Naive thymus-derived CD4-positive, alpha-beta T cell (primary cell): ENCODE measurements around the gene CSRNP3. TPM values are rescaled to one million over a fixed set of nuclear protein-coding genes. Genes with fewer than 3 reads are reported as not detected.

ENCODE experiments used
- ATAC-seq: fragments of 150-1000 bp; cut with Tn5 transposase; 2 replicates; pipeline ENCODE4 v1.10.0; 2021; ENCODE audit warnings: mild to moderate bottlenecking, moderate library complexity
- CTCF ChIA-PET: fragments of 350-600 bp; sonication (Branson Sonifier 250); formaldehyde crosslinking; loops from one replicate; lab custom pipeline; 2021; ENCODE audit warnings: antibody characterized with exemption; lab: Charles Lee
- POLR2A ChIA-PET: fragments of 350-600 bp; sonication (Branson Sonifier 250); formaldehyde crosslinking; loops from one replicate; lab custom pipeline; 2021; ENCODE audit warnings: antibody characterized with exemption, inconsistent platforms; lab: Charles Lee
- DNase-seq, 9 donors: peaks; one replicate each; pipeline versions ENCODE4 v3.0.0 to v3.0.0-alpha.2; 2020 to 2022; ENCODE audit warnings: mixed read lengths in 1 of 9
- H3K27ac ChIP-seq: one replicate; pipeline ENCODE4 v1.7.0; 2013; ENCODE audit warnings: mild to moderate bottlenecking, low read depth, low read length, moderate library complexity
- H3K27me3 ChIP-seq, 2 donors: one replicate each; pipeline ENCODE4 v1.7.0; 2013; ENCODE audit warnings: low read length in 2 of 2, mild to moderate bottlenecking in 2 of 2, moderate library complexity in 2 of 2; ENCODE audit not compliant: control insufficient read depth in 2 of 2, insufficient read depth in 2 of 2
- H3K36me3 ChIP-seq, 3 experiments: 1 replicate in 2 of 3; 2 replicates in 1 of 3; pipeline ENCODE4 v1.7.0; 2013; ENCODE audit warnings: low read length in 3 of 3, mild to moderate bottlenecking in 3 of 3, moderate library complexity in 1 of 3; ENCODE audit not compliant: insufficient read depth in 3 of 3, control insufficient read depth in 2 of 3
- H3K4me1 ChIP-seq, 2 donors: one replicate each; pipeline ENCODE4 v1.7.0; 2013; ENCODE audit warnings: low read length in 2 of 2, mild to moderate bottlenecking in 2 of 2, moderate library complexity in 1 of 2; ENCODE audit not compliant: control insufficient read depth in 2 of 2, insufficient read depth in 2 of 2
- H3K4me3 ChIP-seq: 2 replicates; pipeline ENCODE4 v1.7.0; 2013; ENCODE audit warnings: mild to moderate bottlenecking, low read length
- H3K9me3 ChIP-seq, 3 experiments: 1 replicate in 2 of 3; 2 replicates in 1 of 3; pipeline ENCODE4 v1.7.0; 2013; ENCODE audit warnings: low read length in 3 of 3; ENCODE audit not compliant: control insufficient read depth in 2 of 3
- H3K27ac Mint-ChIP-seq, 9 donors: one replicate each; pipeline ENCODE4 v1.8.0; 2020 to 2022; ENCODE audit warnings: mixed read lengths in 9 of 9, mild to moderate bottlenecking in 8 of 9, moderate library complexity in 5 of 9, inconsistent platforms in 2 of 9
- H3K27me3 Mint-ChIP-seq, 5 donors: one replicate each; pipeline ENCODE4 v1.8.0; 2021 to 2022; ENCODE audit warnings: mixed read lengths in 5 of 5, mild to moderate bottlenecking in 1 of 5
- H3K36me3 Mint-ChIP-seq, 5 donors: one replicate each; pipeline ENCODE4 v1.8.0; 2020 to 2022; ENCODE audit warnings: mixed read lengths in 5 of 5, mild to moderate bottlenecking in 3 of 5, inconsistent platforms in 1 of 5
- H3K4me1 Mint-ChIP-seq, 7 donors: one replicate each; pipeline ENCODE4 v1.8.0; 2020 to 2022; ENCODE audit warnings: mixed read lengths in 7 of 7, mild to moderate bottlenecking in 3 of 7, inconsistent platforms in 1 of 7
- H3K4me3 Mint-ChIP-seq, 10 donors: one replicate each; pipeline ENCODE4 v1.8.0; 2020 to 2022; ENCODE audit warnings: mild to moderate bottlenecking in 10 of 10, mixed read lengths in 10 of 10, moderate library complexity in 6 of 10, inconsistent platforms in 2 of 10
- H3K9me3 Mint-ChIP-seq, 11 donors: one replicate each; pipeline ENCODE4 v1.8.0; 2020 to 2022; ENCODE audit warnings: mixed read lengths in 11 of 11, mild to moderate bottlenecking in 4 of 11, inconsistent platforms in 1 of 11, moderate library complexity in 1 of 11
- intact Hi-C, 2 donors: fragments of 100-400 bp; cut with micrococcal nuclease; formaldehyde crosslinking; loops; one replicate each; pipeline ENCODE4 v1.15.1; 2023
- polyA plus RNA-seq, 2 donors: library from polyadenylated mRNA; unstranded; fragments of 300-500 nt; fragmentation: Illumina TruSeq; gene quantifications; one replicate each; pipeline ENCODE4 v1.2.3, GENCODE V29; 2021
- total RNA-seq, 6 experiments: library from RNA in 5 of 6; stranded (reverse) in 5 of 6; gene quantifications; 1 replicate in 5 of 6; 2 replicates in 1 of 6; pipeline ENCODE4 v1.2.3 and lab custom pipeline; 2021 to 2026

The CSRNP3 gene
- total and polyA plus RNA-seq, 7 experiments from 2014 or later: not detected

- Mint-ChIP-seq H3K27me3 (peaks cover 0 to 11% (median 0%) of the 10 kb centered on the region in 5 donors), H3K4me1 (no peaks in the 10 kb centered on the region), H3K4me3 (no peak overlapping the region), H3K9me3 (no peaks in the 10 kb centered on the region), H3K36me3 (no peaks in the 10 kb centered on the region), H3K27ac (no peak overlapping the region)
- Histone ChIP-seq H3K27me3 (no peaks in the 10 kb centered on the region), H3K4me3 (no peak overlapping the region), H3K9me3 (no peaks in the 10 kb centered on the region), H3K36me3 (no peaks in the 10 kb centered on the region), H3K27ac (no peak overlapping the region), H3K4me1 (no peaks in the 10 kb centered on the region)
- intact Hi-C loops: no loop called here
- POLR2A ChIA-PET: no interaction called here
- DNase-seq (no peak), ATAC-seq (no peak)
- CTCF ChIA-PET: no interaction called here
Observed at GRCh38 chr2:165505514-165505913, 36.0 kb downstream of the CSRNP3 start.

DNA sequence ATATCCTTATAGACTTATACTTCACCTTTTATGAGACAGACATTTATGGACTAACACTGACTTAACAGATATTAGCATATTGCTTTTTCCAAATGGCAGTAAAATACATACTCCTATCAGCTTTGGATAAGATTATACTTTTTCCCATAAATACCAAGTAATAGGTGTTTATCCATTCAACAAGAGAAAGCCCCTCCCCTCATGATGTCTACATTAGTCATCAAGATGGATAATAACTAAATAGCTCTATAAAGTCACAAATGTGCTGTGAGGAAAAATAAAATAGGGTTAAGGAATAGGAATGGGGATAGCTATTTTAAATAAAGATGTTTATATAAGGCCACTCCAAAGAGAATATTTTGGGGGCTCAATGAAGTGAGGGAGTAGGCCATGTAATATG, 39.4 kb downstream of the CSRNP3 start:
- H3K4me1 ChIP-seq: no peaks in the 10 kb centered on the region
- no peak for DNase-seq
- H3K36me3 ChIP-seq: no peaks in the 10 kb centered on the region
- Mint-ChIP-seq H3K4me3 (no peak overlapping the region), H3K27ac (no peak overlapping the region), H3K27me3 (peaks cover 0 to 4% (median 0%) of the 10 kb centered on the region in 5 donors), H3K9me3 (no peaks in the 10 kb centered on the region), H3K36me3 (no peaks in the 10 kb centered on the region), H3K4me1 (no peaks in the 10 kb centered on the region)
- H3K27me3 ChIP-seq: no peaks in the 10 kb centered on the region
- no peaks in the 10 kb centered on the region for H3K9me3 ChIP-seq
- no peak overlapping the region for H3K27ac ChIP-seq
- ChIA-PET POLR2A (no interaction called here), CTCF (no interaction called here)
- intact Hi-C loops: no loop called here
- ATAC-seq: no peak
- no peak overlapping the region for H3K4me3 ChIP-seq

DNA sequence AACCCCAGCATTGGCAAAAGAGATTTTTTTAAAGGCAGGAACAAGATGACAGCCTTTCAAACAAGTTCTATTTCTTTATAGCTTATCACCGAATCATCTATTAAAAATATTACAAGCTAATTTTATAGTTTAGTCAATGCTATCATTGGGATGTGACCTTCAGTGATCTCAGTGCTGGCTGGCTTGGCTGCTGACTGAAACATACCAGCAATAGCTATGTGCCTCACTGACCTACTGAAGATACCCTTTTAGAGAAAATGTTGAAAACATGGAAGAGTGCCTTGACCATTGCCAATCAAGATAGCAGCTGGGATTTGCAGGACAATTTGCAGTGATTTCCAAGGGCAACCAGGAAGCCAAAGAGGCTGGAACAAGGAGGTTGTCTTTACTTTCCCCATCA, 44.0 kb downstream of the CSRNP3 start:
- intact Hi-C loops: no loop called here
- no peaks in the 10 kb centered on the region for H3K4me1 ChIP-seq
- H3K36me3 ChIP-seq: no peaks in the 10 kb centered on the region
- Mint-ChIP-seq H3K36me3 (no peaks in the 10 kb centered on the region), H3K4me3 (no peak overlapping the region), H3K27me3 (peaks cover 0 to 5% (median 0%) of the 10 kb centered on the region in 5 donors), H3K27ac (no peak overlapping the region), H3K4me1 (no peaks in the 10 kb centered on the region), H3K9me3 (no peaks in the 10 kb centered on the region)
- H3K27ac ChIP-seq: no peak overlapping the region
- ChIA-PET CTCF (no interaction called here), POLR2A (no interaction called here)
- H3K27me3 ChIP-seq: no peaks in the 10 kb centered on the region
- no peak overlapping the region for H3K4me3 ChIP-seq
- DNase-seq: no peak
- ATAC-seq: no peak
- H3K9me3 ChIP-seq: no peaks in the 10 kb centered on the region

GRCh38 chr2:165518611-165519010, 49.1 kb downstream of the CSRNP3 start:
- H3K4me3 ChIP-seq: no peak overlapping the region
- Mint-ChIP-seq H3K27ac (no peak overlapping the region), H3K4me3 (no peak overlapping the region), H3K4me1 (no peaks in the 10 kb centered on the region), H3K9me3 (no peaks in the 10 kb centered on the region), H3K36me3 (no peaks in the 10 kb centered on the region), H3K27me3 (peaks cover 0 to 9% (median 0%) of the 10 kb centered on the region in 5 donors)
- H3K36me3 ChIP-seq: no peaks in the 10 kb centered on the region
- POLR2A ChIA-PET: no interaction called here
- no peak for DNase-seq
- no peaks in the 10 kb centered on the region for H3K9me3 ChIP-seq
- H3K27me3 ChIP-seq: no peaks in the 10 kb centered on the region
- no peaks in the 10 kb centered on the region for H3K4me1 ChIP-seq
- no peak overlapping the region for H3K27ac ChIP-seq
- CTCF ChIA-PET: no interaction called here
- intact Hi-C loops: no loop called here
- no peak for ATAC-seq

DNA sequence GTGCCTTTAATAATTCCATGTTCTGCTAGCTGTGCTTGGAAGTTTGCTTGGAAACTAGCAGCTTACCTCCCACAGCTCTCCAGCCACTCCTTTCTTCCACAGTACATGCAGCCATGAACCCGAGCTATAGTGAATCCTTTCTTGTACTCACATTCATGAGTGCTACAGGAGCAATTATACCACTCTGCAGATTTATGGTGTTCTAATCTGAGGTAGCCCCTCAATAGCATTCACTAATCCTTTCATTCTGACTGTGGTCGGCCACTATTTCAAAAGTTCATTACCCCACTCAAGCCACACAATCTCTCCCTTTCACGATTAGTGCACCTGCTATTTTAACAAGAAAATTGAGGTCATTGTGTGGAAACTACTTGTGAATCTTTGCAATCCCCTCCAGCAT, 53.2 kb downstream of the CSRNP3 start:
- no peak for ATAC-seq
- intact Hi-C loops: no loop called here
- no peak overlapping the region for H3K4me3 Mint-ChIP-seq

DNA sequence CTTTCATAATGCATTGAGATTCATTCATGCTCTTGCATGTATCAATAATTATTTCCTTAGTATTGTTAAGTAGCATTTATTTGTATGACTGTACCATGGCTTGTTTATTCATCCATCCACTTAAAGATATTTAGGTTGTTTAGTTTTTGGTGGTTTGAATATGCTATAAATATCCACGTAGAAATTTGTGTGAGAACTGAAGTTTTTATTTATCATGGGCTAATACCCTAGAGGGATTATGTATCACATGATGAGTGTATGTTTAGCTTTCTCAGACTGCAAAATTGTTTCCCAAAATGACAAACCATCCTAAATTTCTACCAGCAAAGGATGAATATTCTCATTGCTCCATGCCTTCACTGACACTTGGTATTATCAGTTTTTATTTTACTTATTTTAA, 55.2 kb downstream of the CSRNP3 start:
- Mint-ChIP-seq H3K9me3 (no peaks in the 10 kb centered on the region), H3K27me3 (peaks cover 0 to 9% (median 6%) of the 10 kb centered on the region in 5 donors), H3K27ac (no peak overlapping the region), H3K36me3 (no peaks in the 10 kb centered on the region), H3K4me1 (no peaks in the 10 kb centered on the region), H3K4me3 (no peak overlapping the region)
- CTCF ChIA-PET: no interaction called here
- Histone ChIP-seq H3K36me3 (no peaks in the 10 kb centered on the region), H3K9me3 (no peaks in the 10 kb centered on the region), H3K4me3 (no peak overlapping the region), H3K27ac (no peak overlapping the region), H3K27me3 (no peaks in the 10 kb centered on the region), H3K4me1 (no peaks in the 10 kb centered on the region)
- intact Hi-C loops: no loop called here
- POLR2A ChIA-PET: no interaction called here
- no peak for ATAC-seq
- DNase-seq: no peak

More for the DNA sequence above, 53.2 kb downstream of the CSRNP3 start:
- Histone ChIP-seq H3K27me3 (no peaks in the 10 kb centered on the region), H3K4me3 (no peak overlapping the region), H3K27ac (no peak overlapping the region), H3K4me1 (no peaks in the 10 kb centered on the region), H3K9me3 (no peaks in the 10 kb centered on the region), H3K36me3 (no peaks in the 10 kb centered on the region)
- DNase-seq: no peak
- no peaks in the 10 kb centered on the region for H3K9me3 Mint-ChIP-seq
- H3K4me1 Mint-ChIP-seq: no peaks in the 10 kb centered on the region
- H3K27me3 Mint-ChIP-seq: peaks cover 0 to 7% (median 0%) of the 10 kb centered on the region in 5 donors
- H3K36me3 Mint-ChIP-seq: no peaks in the 10 kb centered on the region
- CTCF ChIA-PET: no interaction called here
- H3K27ac Mint-ChIP-seq: no peak overlapping the region
- POLR2A ChIA-PET: no interaction called here

DNA sequence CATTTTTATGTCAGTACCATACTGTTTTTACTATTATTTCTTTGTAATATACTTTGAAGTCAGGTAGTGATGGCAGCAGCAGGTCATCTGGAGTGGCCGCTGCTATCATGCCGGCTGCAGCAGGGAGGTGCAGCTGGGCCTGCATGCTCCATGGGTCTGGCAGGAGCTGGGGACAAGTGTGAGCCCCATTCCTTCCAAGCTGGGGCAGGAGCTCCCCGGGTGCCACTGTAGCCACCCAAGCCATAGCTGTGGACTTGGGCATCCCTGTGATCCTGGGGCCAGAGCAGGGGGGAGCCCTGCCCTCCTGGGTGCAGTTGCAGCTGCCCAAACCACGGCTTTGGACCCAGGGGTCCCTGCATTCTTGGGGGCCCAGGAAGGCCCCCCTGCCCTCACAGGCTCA, 59.2 kb downstream of the CSRNP3 start:
- no peak for ATAC-seq

More for the DNA sequence above, 59.2 kb downstream of the CSRNP3 start:
- DNase-seq: no peak
- intact Hi-C loops: no loop called here
- Histone ChIP-seq H3K27me3 (no peaks in the 10 kb centered on the region), H3K27ac (no peak overlapping the region), H3K4me1 (no peaks in the 10 kb centered on the region), H3K9me3 (no peaks in the 10 kb centered on the region), H3K4me3 (no peak overlapping the region), H3K36me3 (no peaks in the 10 kb centered on the region)
- POLR2A ChIA-PET: no interaction called here
- CTCF ChIA-PET: no interaction called here
- H3K27me3 Mint-ChIP-seq: peaks cover 0 to 12% (median 6%) of the 10 kb centered on the region in 5 donors
- H3K27ac Mint-ChIP-seq: no peak overlapping the region
- H3K9me3 Mint-ChIP-seq: peaks cover 0 to 5% (median 0%) of the 10 kb centered on the region in 11 donors
- H3K4me1 Mint-ChIP-seq: peaks cover 0 to 2% (median 0%) of the 10 kb centered on the region in 7 donors
- H3K36me3 Mint-ChIP-seq: no peaks in the 10 kb centered on the region
- no peak overlapping the region for H3K4me3 Mint-ChIP-seq
